NOMO-1 (cell line): ENCODE measurements around the gene SLC6A18.
A peak's percentile ranks its signal among the peaks of the same experiment; 100 is the strongest.

Experiments
- DNase-seq, 2 experiments: peaks; one replicate each; lab custom pipeline; 2025; ENCODE audit not compliant: unreplicated experiment in 2 of 2; lab: John Stamatoyannopoulos, UW

The SLC6A18 gene

GRCh38 chr5:1214163-1214935 lies 10.8 kb upstream of the SLC6A18 start:
- no peak for DNase-seq

DNA sequence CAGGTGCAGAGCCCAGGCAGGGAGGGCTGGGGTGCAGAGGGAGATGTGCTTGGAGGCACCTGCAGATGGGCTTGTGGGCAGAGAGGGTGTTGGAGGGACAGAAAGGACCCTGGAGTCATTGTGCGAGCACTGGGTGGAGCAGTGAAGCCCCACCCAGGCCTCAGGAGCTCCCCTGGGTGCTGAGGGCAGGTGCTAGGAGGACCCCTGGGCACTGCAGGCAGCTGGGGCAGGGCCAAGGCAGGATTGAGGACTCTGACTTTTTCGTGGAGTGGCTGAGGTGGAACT lies 10.3 kb upstream of the SLC6A18 start:
- no peak for DNase-seq

DNA sequence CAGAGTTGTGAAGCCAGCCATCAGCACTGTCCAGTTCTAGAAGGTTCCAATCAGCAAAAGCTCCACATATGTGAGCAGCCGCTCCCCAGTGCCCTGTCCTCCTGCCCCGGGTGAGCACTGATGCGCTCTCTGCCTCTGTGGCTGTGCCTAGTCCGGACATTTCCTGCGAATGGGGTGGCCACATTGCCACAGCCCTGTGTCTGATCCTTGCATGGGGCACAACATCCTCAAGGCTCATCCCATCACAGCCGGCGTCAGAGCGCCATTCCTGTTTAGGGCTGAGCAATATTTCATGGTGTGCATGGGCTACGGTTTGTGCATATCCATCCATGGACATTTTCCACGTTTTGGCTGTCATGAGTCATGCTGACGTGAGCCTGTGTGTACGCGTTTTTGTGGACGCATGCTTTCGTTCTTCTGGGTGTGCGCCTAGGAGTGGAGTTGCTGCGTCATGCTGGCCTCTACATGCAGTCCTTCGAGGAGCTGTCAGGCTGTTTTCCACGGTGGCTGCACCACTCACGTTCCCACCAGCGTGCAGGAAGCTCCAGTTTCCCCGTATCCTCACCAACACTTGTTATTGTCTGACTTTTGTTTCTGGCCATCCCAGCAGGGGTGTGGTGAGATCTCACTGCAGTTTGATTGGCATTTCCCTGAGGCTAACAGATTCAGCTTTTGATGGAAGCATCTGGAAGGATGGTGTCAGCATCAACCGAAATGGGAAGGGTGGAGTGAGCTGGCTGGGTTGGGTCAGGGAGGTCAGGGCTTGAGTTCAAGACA lies 9.7 kb upstream of the SLC6A18 start:
- DNase-seq: no peak

GRCh38 chr5:1216211-1216917 lies 8.8 kb upstream of the SLC6A18 start:
- no peak for DNase-seq

DNA sequence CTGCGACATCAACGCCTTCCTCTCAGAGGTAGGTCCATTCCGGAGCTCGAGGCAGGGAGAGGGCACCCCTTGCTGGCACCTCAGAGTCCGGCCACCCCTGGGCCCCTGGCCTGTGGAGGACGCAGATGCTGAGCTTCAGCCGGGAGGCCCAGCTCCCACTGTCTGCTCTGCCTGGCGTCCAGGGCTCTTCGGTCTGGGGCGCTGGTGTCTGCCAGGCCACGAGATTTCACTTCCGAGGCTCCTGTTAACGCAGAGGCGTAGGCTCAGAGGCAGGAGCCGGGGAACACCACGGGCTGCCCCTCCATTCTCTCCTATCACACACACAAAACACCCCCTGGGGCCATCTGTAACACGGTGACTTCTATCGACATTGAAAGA lies 8.3 kb upstream of the SLC6A18 start:
- no peak for DNase-seq

- DNase-seq: no peak
Measured at GRCh38 chr5:1217596-1218206, 7.5 kb upstream of the SLC6A18 start.

DNA sequence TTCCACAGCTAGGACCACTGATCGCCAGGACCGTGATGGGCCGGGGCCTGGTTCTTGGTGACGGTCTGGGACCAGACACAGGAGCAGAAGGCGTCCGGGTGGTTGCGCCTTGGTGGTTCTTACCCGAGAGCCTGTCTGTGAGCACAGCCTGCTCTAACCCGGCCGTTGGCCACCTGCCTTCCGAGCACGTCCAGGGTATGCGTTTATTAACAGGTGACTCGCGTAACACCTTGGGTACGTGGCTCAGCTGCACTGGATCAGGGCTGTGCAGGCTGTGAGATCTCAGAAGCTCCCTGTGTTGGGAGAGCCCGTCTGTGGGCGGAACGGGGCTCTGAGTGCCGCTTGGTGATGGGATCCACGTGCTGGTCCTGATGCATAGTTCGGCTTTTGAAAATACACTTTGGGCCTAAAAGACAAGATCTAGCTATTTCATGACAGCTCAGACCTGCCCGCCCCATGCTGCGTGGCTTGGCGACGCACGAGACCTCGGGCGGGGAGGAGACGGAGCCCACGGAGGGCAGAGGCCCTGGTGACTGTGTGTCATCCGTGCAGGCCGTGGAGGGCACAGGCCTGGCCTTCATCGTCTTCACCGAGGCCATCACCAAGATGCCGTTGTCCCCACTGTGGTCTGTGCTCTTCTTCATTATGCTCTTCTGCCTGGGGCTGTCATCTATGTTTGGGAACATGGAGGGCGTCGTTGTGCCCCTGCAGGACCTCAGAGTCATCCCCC lies 6.7 kb upstream of the SLC6A18 start:
- no peak for DNase-seq

- no peak for DNase-seq
Measured at GRCh38 chr5:1219098-1219767, 5.9 kb upstream of the SLC6A18 start.

- DNase-seq: no peak
Measured at GRCh38 chr5:1219768-1220100, 5.4 kb upstream of the SLC6A18 start.

GRCh38 chr5:1220351-1220750 lies 4.8 kb upstream of the SLC6A18 start:
- DNase-seq: no peak

GRCh38 chr5:1220831-1221230 lies 4.3 kb upstream of the SLC6A18 start:
- DNase-seq: no peak

- DNase-seq: no peak
Measured at GRCh38 chr5:1221721-1222120, 3.5 kb upstream of the SLC6A18 start.

- no peak for DNase-seq
Measured at GRCh38 chr5:1222147-1222546, 3.0 kb upstream of the SLC6A18 start.

DNA sequence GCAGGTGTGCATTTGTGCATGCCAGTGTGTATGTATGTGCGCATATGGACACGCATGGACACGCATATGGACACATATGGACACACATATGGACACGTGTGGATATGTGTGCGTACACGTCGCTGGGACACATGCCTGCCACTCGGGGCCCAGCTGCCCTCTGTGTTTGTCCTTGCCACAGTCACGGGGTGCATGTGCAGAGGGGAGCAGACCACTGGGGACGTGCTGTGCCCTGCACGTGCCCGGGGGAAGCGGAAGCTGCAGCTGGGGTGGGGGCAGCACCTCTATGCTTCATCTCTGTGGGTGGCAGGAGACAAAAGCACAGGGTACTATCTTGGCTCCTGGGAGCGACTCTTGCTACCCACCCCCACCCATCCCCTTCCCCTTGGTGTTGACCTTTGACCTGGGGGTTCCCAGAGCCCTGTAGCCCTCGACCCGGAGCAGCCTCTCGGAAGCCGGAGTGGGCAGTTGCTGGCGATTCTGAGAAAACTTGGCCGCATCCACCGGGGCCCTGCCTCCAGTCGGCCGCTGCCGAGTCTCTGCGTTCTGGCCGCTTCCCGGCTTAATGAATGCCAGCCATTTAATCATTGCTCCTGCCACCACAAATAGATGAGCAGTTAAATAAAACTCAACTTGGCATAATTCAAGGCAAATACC lies 2.4 kb upstream of the SLC6A18 start:
- no peak for DNase-seq

DNA sequence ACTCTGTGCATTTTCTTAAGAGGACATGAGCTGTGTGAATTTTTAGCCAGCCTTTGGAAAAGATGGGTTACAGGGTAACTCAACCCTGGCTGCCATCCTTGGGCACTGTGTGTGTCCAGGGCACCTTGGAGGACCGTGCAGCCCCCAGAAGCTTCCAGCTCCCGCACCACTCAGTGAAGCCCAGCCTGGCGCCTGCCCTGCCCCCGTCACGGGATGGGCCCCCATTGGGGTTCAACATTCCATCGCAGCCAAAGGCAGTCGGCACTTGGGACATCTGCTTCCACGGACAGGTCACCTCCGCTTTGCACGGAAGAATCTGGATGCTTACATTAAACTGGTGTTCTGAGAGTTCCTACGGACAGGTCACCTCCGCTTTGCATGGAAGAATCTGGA lies 1.9 kb upstream of the SLC6A18 start:
- DNase-seq: no peak

DNA sequence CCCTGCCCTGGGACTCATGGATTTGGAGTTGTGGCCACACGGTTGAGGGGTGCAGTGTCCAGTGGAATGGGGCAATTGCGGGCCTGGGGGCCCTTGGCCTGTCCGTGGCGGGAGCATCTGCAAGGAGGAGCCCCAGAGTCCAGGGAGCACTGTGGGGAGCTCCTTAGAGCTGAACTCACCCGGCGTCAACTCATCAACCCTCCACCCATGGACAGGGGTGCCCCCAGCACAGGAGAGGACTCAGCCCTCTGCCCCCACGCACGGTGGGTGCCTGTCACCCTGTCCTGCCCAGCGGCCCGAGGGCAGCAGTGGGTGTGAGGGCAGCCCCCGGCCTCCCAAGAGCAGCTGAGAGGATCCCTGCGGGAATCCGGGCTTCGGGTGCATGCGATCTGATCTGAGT lies 550 bp upstream of the SLC6A18 start:
- no peak for DNase-seq

DNA sequence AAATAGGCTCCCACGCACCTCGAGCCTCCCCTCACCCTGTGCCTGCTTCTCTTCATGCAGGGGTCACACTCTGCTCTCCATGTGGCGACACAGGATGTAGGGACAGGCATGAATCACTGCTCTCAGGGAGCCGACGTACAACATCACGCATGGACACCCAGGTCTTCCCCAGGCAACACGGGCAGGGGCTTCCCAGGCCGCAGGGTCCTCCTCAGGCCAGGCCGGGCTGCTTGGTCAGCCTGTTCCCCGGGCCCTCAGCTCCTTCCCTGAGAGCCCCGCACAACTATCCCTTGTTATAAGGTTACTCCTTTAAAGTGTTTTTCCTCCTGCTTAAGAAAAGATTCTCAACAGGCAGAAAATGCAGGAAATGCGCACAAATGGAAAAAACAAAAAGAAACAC lies 1.1 kb downstream of the SLC6A18 start:
- DNase-seq: no peak

DNA sequence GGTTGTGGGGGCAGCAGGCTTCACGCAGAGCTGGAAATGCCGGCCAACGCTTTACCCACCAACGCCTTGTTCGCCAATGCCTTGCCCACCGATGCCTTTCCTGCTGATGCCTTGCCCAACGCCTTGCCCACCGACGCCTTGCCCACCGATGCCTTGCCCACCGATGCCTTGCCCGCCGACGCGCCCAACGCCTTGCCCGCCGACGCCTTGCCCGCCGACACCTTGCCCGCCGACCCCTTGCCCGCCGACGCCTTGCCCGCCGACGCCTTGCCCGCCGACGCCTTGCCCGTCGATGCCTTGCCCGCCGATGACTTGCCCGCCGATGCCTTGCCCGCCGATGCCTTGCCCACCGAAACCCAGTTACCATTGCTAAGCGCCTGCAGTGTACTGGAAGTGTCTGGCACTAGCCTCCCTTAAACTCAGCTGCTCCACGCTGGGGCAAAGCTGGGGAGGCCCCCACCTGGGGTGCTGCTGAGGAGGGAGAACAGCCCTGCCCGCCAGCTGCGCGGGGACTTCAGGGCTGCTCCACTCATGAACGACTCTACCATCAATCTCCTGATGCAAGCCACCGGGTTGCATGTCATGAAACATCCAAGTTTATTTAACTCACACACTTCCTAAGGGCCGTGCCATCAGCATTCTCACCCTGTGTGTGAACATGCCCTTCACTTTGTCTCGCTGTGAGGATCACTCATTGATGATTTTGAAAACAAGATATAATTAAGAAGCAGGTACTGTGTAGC lies 1.8 kb downstream of the SLC6A18 start:
- no peak for DNase-seq

- DNase-seq: peak in 1 of 2 experiments; percentile 33
Measured at GRCh38 chr5:1227667-1228066, 2.5 kb downstream of the SLC6A18 start.
